ENCODE data around the gene HMMR. TPM values are rescaled to one million over a fixed set of nuclear protein-coding genes. Genes with fewer than 3 reads are reported as not detected.
"Not testable (repeated sequence)": the region's sequence is repeated elsewhere in the genome, so short reads cannot be mapped to it uniquely, and the experiment has no call there.

Gene HMMR
- total and polyA plus RNA-seq, 7 donors = 0.14 to 1.4 (median 0.49) TPM

DNA sequence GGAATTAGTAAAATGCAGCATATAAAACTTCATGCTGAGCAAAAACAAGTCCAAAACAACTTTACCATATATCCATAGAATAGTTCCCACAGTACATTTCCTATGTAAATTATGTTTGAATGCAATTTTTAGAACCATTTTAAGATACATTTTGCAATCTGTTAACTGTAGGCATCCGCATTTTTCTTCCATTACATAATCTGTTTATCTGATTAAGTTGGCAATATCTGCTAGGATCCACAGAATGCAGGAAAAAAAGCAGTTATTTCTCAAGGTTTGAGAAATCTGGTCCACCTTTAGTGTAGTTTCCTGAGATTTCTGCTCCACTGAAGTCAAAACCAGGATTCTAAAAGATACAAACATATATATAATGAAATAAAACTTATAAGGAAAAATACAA lies 6.7 kb upstream of the HMMR start:
- 91 to 95% (median 94%) methylated on average over 1 of the region's 1 CpG for WGBS, 3 donors
- Histone ChIP-seq H3K4me3 (no peak overlapping the region), H3K36me3 (ENCODE audit: insufficient read depth in 1 of 2, low read depth in 1 of 2) (peaks cover 0 to 81% of the 10 kb centered on the region in 2 donors), H3K27me3 (ENCODE audit: insufficient read depth in 3 of 3, low read length in 2 of 3) (no peaks in the 10 kb centered on the region), H3K4me1 (peaks cover 14% of the 10 kb centered on the region), H3K27ac (no peak overlapping the region), H3K9me3 (no peaks in the 10 kb centered on the region)
- TF ChIP-seq, protein P1, sequence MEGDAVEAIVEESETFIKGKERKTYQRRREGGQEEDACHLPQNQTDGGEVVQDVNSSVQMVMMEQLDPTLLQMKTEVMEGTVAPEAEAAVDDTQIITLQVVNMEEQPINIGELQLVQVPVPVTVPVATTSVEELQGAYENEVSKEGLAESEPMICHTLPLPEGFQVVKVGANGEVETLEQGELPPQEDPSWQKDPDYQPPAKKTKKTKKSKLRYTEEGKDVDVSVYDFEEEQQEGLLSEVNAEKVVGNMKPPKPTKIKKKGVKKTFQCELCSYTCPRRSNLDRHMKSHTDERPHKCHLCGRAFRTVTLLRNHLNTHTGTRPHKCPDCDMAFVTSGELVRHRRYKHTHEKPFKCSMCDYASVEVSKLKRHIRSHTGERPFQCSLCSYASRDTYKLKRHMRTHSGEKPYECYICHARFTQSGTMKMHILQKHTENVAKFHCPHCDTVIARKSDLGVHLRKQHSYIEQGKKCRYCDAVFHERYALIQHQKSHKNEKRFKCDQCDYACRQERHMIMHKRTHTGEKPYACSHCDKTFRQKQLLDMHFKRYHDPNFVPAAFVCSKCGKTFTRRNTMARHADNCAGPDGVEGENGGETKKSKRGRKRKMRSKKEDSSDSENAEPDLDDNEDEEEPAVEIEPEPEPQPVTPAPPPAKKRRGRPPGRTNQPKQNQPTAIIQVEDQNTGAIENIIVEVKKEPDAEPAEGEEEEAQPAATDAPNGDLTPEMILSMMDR (IDR thresholded peaks at IDR 0.05) = no peak
- DNase-seq (no peak), ATAC-seq (no peak)
- intact Hi-C loops (cut with DNase I) = no loop called here

DNA sequence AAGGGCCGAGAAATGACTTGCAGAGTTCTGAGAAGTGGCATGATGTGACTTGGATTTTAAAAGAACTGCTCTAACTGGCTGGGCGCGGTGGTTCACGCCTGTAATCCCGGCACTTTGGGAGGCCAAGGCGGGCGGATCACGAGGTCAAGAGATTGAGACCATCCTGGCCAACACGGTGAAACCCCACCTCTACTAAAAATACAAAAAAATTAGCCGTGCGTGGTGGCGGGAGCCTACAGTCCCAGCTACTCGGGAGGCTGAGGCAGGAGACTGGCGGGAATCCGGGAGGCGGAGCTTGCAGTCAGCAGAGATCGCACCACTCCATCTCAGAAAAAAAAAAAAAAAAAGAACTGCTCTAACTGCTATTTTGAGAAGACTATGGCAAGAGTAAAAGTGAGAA lies 5.0 kb upstream of the HMMR start:
- H3K36me3 ChIP-seq (ENCODE audit: insufficient read depth in 1 of 2, low read depth in 1 of 2) = peaks cover 0 to 65% of the 10 kb centered on the region in 2 donors
- intact Hi-C loops (cut with DNase I); ATAC-seq: not testable (repeated sequence)

DNA sequence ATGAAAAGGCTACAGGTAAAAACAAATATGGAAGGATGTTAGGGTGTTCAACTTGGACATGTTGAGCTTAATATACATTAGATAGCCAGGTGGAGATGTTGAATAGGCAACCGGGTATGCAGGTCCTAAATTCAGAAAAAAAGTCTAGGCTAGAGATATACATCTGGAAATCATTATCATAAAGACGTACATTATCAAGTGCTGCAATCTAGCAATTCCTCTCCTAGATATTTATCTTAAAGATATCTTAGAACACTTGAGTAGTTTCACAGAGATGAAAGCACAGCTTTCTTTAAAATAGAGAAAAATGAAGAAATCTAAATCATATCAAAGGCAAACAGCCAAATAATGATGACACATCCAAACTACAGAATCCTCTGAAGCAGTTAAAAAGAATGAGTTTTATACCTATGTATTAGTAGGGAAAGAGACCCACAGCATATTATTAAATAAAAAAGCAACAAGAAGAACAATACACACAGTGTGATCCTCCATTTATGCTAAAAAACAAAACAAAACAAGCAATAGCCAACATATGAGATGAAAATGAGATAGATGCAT lies 4.3 kb upstream of the HMMR start:
- 84 to 92% (median 87%) methylated on average over 2 of the region's 2 CpGs for WGBS, 3 donors
- ATAC-seq (no peak), DNase-seq (no peak)
- Histone ChIP-seq H3K4me3 (no peak overlapping the region), H3K36me3 (ENCODE audit: insufficient read depth in 1 of 2, low read depth in 1 of 2) (peaks cover 0 to 58% of the 10 kb centered on the region in 2 donors), H3K27me3 (ENCODE audit: insufficient read depth in 3 of 3, low read length in 2 of 3) (no peaks in the 10 kb centered on the region), H3K9me3 (no peaks in the 10 kb centered on the region), H3K4me1 (peaks cover 22% of the 10 kb centered on the region), H3K27ac (no peak overlapping the region)
- TF ChIP-seq, protein P1 (IDR thresholded peaks at IDR 0.05) = no peak
- intact Hi-C loops (cut with DNase I) = no loop called here

More for the DNA sequence above, 5.0 kb upstream of the HMMR start:
- 97% methylated on average over 17 of the region's 17 CpGs for WGBS, 3 donors
- H3K9me3 ChIP-seq; H3K27me3 ChIP-seq (ENCODE audit: insufficient read depth in 3 of 3, low read length in 2 of 3); H3K4me3 ChIP-seq; H3K27ac ChIP-seq: not testable (repeated sequence)
- peak in 1 of 2 donors; percentile 14 for DNase-seq
- H3K4me1 ChIP-seq = peaks cover 17% of the 10 kb centered on the region

DNA sequence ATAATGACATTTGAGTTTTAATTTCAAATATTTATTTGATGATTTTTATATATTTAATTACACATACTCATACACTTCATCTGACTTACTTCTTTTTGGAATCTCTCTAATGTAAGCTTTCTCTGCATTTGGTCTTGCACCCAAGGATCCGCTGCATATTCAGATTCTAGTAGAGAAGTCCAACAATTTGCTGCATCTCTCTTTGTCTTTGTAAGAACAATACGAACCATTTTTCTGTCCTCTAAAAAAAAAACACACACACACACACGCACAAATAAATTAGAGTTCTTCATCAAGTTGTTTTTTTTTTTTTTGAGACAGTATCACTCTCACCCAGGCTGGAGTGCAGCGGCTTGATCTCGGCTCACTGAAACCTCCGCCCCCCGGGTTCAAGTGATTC lies 3.6 kb upstream of the HMMR start:
- no peaks in the 10 kb centered on the region for H3K9me3 ChIP-seq
- WGBS, 3 donors = 94 to 95% (median 94%) methylated on average over 7 of the region's 7 CpGs
- H3K36me3 ChIP-seq (ENCODE audit: insufficient read depth in 1 of 2, low read depth in 1 of 2) = peaks cover 0 to 51% of the 10 kb centered on the region in 2 donors
- peaks cover 29% of the 10 kb centered on the region for H3K4me1 ChIP-seq
- H3K27me3 ChIP-seq (ENCODE audit: insufficient read depth in 3 of 3, low read length in 2 of 3) = no peaks in the 10 kb centered on the region
- TF ChIP-seq, protein P1 (IDR thresholded peaks at IDR 0.05) = no peak
- ATAC-seq (no peak), DNase-seq (no peak)
- no peak overlapping the region for H3K27ac ChIP-seq
- H3K4me3 ChIP-seq = no peak overlapping the region
- intact Hi-C loops (cut with DNase I) = no loop called here

DNA sequence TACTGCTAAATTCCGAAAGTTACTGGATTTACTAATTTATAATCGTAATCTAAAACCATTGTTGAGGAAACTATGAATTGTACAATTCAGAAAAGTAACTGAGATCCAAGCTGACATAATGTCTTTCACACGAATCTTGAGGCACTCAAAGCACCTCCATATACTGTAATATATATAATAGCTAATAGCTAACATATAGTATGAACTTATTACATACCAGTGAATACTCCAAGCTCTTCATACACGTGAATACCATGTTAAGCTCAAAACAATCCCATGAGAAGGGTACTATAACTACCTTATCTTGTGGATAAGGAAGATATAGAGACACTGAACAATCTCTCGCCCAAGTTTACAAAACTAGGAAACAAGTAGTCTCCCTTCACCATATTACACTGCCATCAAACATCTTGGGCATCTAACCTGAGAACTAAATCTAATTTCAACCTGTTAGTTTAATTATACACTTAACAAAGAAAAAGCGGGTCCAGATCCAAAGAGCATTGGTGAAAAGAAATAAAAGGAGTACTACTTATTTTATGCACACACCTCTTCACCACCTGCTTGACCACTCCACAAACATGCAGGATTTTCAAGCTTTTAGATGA lies 1.6 kb upstream of the HMMR start:
- TF ChIP-seq, protein P1 (IDR thresholded peaks at IDR 0.05) = no peak
- H3K27ac ChIP-seq = peak overlapping the region; percentile 95
- H3K36me3 ChIP-seq (ENCODE audit: insufficient read depth in 1 of 2, low read depth in 1 of 2) = peaks cover 0 to 31% of the 10 kb centered on the region in 2 donors
- H3K27me3 ChIP-seq (ENCODE audit: insufficient read depth in 3 of 3, low read length in 2 of 3) = no peaks in the 10 kb centered on the region
- intact Hi-C loops (cut with DNase I) = loop anchor here in 1 of 2 donors (1.0 kb wide), 1 partner anchor 20 kb away; no protein-coding TSS in a partner anchor
- ATAC-seq = no peak
- H3K4me1 ChIP-seq = peaks cover 30% of the 10 kb centered on the region
- WGBS, 3 donors = 36 to 42% (median 37%) methylated on average over 6 of the region's 6 CpGs
- no peaks in the 10 kb centered on the region for H3K9me3 ChIP-seq
- DNase-seq = no peak
- H3K4me3 ChIP-seq = peak overlapping the region; percentile 78
